GM12878 (cell line): Measurements from ENCODE around the gene GGN. TPM values are rescaled to one million over a fixed set of nuclear protein-coding genes. Genes with fewer than 3 reads are reported as not detected.

Source experiments
- ATAC-seq: fragments of 200-7000 bp; cut with Tn5 transposase; 3 replicates; pipeline ENCODE4 v1.9.1; 2020; ENCODE audit warnings: mild to moderate bottlenecking, moderate library complexity
- BruUV-seq: library from RNA; stranded (reverse); fragments of 400-500 nt; replicated peaks from 2 replicates; lab custom pipeline; 2021; lab: Mats Ljungman, UMichigan
- CTCF ChIA-PET: fragments of 300-600 bp; sonication (Branson Sonifier 250); formaldehyde crosslinking; extraction: SDS; loops from one replicate; lab custom pipeline; 2021; ENCODE audit warnings: inconsistent platforms; lab: Yijun Ruan, JAX
- POLR2A ChIA-PET: fragments of 350-600 bp; formaldehyde crosslinking; extraction: SDS; loops from one replicate; lab custom pipeline; 2021; ENCODE audit warnings: inconsistent platforms; lab: Charles Lee
- RAD21 ChIA-PET: fragments of 300-600 bp; sonication (Branson Sonifier 250); formaldehyde crosslinking; loops from one replicate; lab custom pipeline; 2023; ENCODE audit warnings: antibody characterized with exemption; ENCODE audit not compliant: unreplicated experiment; lab: Charles Lee
- SMC1A ChIA-PET: fragments of 300-600 bp; sonication (Branson Sonifier 250); formaldehyde crosslinking; loops from one replicate; lab custom pipeline; 2023; ENCODE audit not compliant: unreplicated experiment, uncharacterized antibody; lab: Charles Lee
- DNase-seq: peaks from one replicate; pipeline ENCODE4 v3.0.0-alpha.2; 2011; ENCODE audit warnings: low read depth, low spot score
- FAIRE-seq: peaks from 3 replicates; lab custom pipeline; 2011; peaks lifted over from hg19 to GRCh38; lab: Jason Lieb, UNC
- H2AFZ ChIP-seq: 2 replicates; pipeline ENCODE4 v1.6.0; 2011; ENCODE audit warnings: low read depth, low read length, control low read depth; ENCODE audit not compliant: control insufficient read depth
- H3K27ac ChIP-seq: 2 replicates; pipeline ENCODE4 v1.5.1; 2011; ENCODE audit warnings: control low read depth; ENCODE audit not compliant: control insufficient read depth, insufficient read depth
- H3K27me3 ChIP-seq, 2 experiments: replicated peaks in 1 of 2; 2 replicates each; pipeline versions ENCODE4 v1.6.0 to v1.6.1; 2011; ENCODE audit warnings: low read length in 1 of 2; ENCODE audit not compliant: control insufficient read depth in 2 of 2, insufficient read depth in 2 of 2
- H3K36me3 ChIP-seq, 2 experiments: 2 replicates each; pipeline ENCODE4 v1.5.1; 2011; ENCODE audit warnings: low read length in 1 of 2; ENCODE audit not compliant: control insufficient read depth in 2 of 2, insufficient read depth in 2 of 2
- H3K4me1 ChIP-seq: 2 replicates; pipeline ENCODE4 v1.6.1; 2011; ENCODE audit warnings: mild to moderate bottlenecking, low read length, moderate library complexity, mixed read lengths; ENCODE audit not compliant: control insufficient read depth, insufficient read depth
- H3K4me2 ChIP-seq: 2 replicates; pipeline ENCODE4 v1.6.0; 2011; ENCODE audit warnings: control low read depth; ENCODE audit not compliant: control insufficient read depth, insufficient read depth
- H3K4me3 ChIP-seq: fragments of 200-600 bp; sonication (generic); 2 replicates; pipeline ENCODE4 v1.5.1; 2016
- H3K79me2 ChIP-seq: 2 replicates; pipeline ENCODE4 v1.6.0; 2011; ENCODE audit warnings: low read length; ENCODE audit not compliant: control insufficient read depth, insufficient read depth
- H3K9ac ChIP-seq: 2 replicates; pipeline ENCODE4 v1.8.0; 2011; ENCODE audit warnings: low read length, control low read depth, mixed read lengths; ENCODE audit not compliant: control insufficient read depth, insufficient read depth
- H3K9me3 ChIP-seq: replicated peaks from 3 replicates; pipeline ENCODE4 v1.5.1; 2011; ENCODE audit warnings: mild to moderate bottlenecking, low read length; ENCODE audit not compliant: control insufficient read depth, insufficient read depth
- H4K20me1 ChIP-seq: 2 replicates; pipeline ENCODE4 v1.6.0; 2011; ENCODE audit not compliant: control insufficient read depth, insufficient read depth
- ESRRA ChIP-seq: IDR thresholded peaks from 2 replicates; pipeline ENCODE4 v1.6.1; 2012; ENCODE audit warnings: mild to moderate bottlenecking, low read length, improper control_type of control experiment
- FOXM1 ChIP-seq: IDR thresholded peaks from 2 replicates; pipeline ENCODE4 v1.6.1; 2012; ENCODE audit warnings: low read depth, mild to moderate bottlenecking, inconsistent platforms, low read length, moderate library complexity
- IKZF1 ChIP-seq: fragments of 450-650 bp; conservative IDR thresholded peaks from 2 replicates; pipeline ENCODE4 v1.6.1; 2017; ENCODE audit warnings: antibody characterized with exemption, mild to moderate bottlenecking
- KAT2A ChIP-seq: conservative IDR thresholded peaks from 2 replicates; pipeline ENCODE4 v1.6.1; 2011; ENCODE audit warnings: low read depth, low read length; ENCODE audit not compliant: control insufficient read depth
- KLF5 ChIP-seq: fragments of 450-650 bp; IDR thresholded peaks from 2 replicates; pipeline ENCODE4 v1.6.1; 2014; ENCODE audit warnings: mild to moderate bottlenecking; ENCODE audit not compliant: partially characterized antibody
- NFIC ChIP-seq: IDR thresholded peaks from 2 replicates; pipeline ENCODE4 v1.6.1; 2012; ENCODE audit warnings: low read depth, mild to moderate bottlenecking, inconsistent platforms, low read length, moderate library complexity
- PAX5 ChIP-seq: IDR thresholded peaks from 2 replicates; pipeline ENCODE4 v1.6.1; 2011; ENCODE audit warnings: low read depth, low read length, borderline replicate concordance
- RAD51 ChIP-seq: fragments of 450-650 bp; IDR thresholded peaks from 2 replicates; pipeline ENCODE4 v1.6.1; 2016; ENCODE audit warnings: moderate library complexity, mild to moderate bottlenecking, inconsistent platforms
- RELA ChIP-seq: fragments of 450-650 bp; IDR thresholded peaks from 2 replicates; pipeline ENCODE4 v1.8.0; 2014; ENCODE audit warnings: borderline replicate concordance; ENCODE audit not compliant: partially characterized antibody
- SIN3A ChIP-seq: IDR thresholded peaks from 2 replicates; pipeline ENCODE4 v1.6.1; 2012; ENCODE audit warnings: low read depth, low read length, improper control_type of control experiment
- ZNF24 ChIP-seq: fragments of 450-650 bp; IDR thresholded peaks from 2 replicates; pipeline ENCODE4 v1.6.1; 2017; ENCODE audit warnings: antibody characterized with exemption, mild to moderate bottlenecking
- WGBS: methylation state at CpG from one replicate; pipeline ENCODE4 v1.1.6; 2016; ENCODE audit warnings: low lambda C conversion rate; ENCODE audit not compliant: insufficient replicate concordance, insufficient coverage; ENCODE audit errors: missing lambda C conversion rate; 5-methylcytosine and 5-hydroxymethylcytosine counted together
- in situ Hi-C: fragments of 300-500 bp; cut with MboI; formaldehyde crosslinking; loops from 9 replicates; pipeline ENCODE4 v1.14.3; 2018; ENCODE audit warnings: mixed read lengths
- intact Hi-C: fragments of 100-400 bp; cut with micrococcal nuclease; formaldehyde crosslinking; loops from one replicate; pipeline ENCODE4 v1.14.2; 2022; ENCODE audit not compliant: unreplicated experiment
- polyA plus RNA-seq, 11 experiments: library from polyadenylated mRNA; depleted of rRNA in 4 of 11; unstranded in 6 of 11; stranded (reverse) in 5 of 11; fragments of >200 nt; fragmentation: Nextera tagmentation in 4 of 11; fragmentation: Illumina TruSeq in 1 of 11; extraction: Ambion mirVana in 4 of 11; extraction: Trizol in 1 of 11; gene quantifications; 1 replicate in 1 of 11; 2 replicates in 10 of 11; pipeline versions ENCODE4 v1.2.1 to v1.2.3, GENCODE V29; 2011 to 2016; ENCODE audit warnings: inconsistent platforms in 2 of 11, missing spikeins in 2 of 11, low read depth in 1 of 11
- total RNA-seq, 4 experiments: library from RNA; depleted of rRNA in 3 of 4; stranded (reverse); fragments of >200 nt in 3 of 4; fragmentation: Illumina TruSeq in 1 of 4; extraction: Trizol in 1 of 4; gene quantifications; 2 replicates each; pipeline versions ENCODE4 v1.2.1 to v1.2.3, GENCODE V29; 2013 to 2021
- TF ChIP-seq, protein P1 (sequence below): fragments of 450-650 bp; IDR thresholded peaks from 2 replicates; pipeline ENCODE4 v1.6.1; 2016; ENCODE audit warnings: mild to moderate bottlenecking, moderate library complexity, borderline replicate concordance
- TF ChIP-seq, protein P2 (sequence below): fragments of 450-650 bp; IDR thresholded peaks from 2 replicates; pipeline ENCODE4 v1.6.1; 2017; ENCODE audit warnings: mild to moderate bottlenecking, low read depth, inconsistent platforms; ENCODE audit not compliant: poor library complexity, severe bottlenecking

GGN gene
- total and polyA plus RNA-seq, 10 of the 15 experiments (the other 5 are each of a cell fraction or from before 2014, with no cell fraction given): not detected

- CTCF ChIA-PET: interaction anchor here (0.7 to 2.1 kb wide), 3 partner anchors 21 to 198 kb away, joined by 3 to 9 read pairs (median 4); partner anchors contain the start of gene FAM98C
- RAD21 ChIA-PET: interaction anchor here (1.0 to 1.3 kb wide), 2 partner anchors 21 to 22 kb away, joined by 4 to 5 read pairs; partner anchors contain the start of gene FAM98C
- ATAC-seq (no peak), DNase-seq (no peak), FAIRE-seq (no peak)
- Histone ChIP-seq H3K36me3 (no peaks in the 10 kb centered on the region), H3K79me2 (no peaks in the 10 kb centered on the region), H2AFZ (peak overlapping the region; percentile 37; the same call in 1 of the 2 replicates), H3K4me3 (peak overlapping the region; percentile 44; the same call in 1 of the 2 replicates), H3K4me1 (peaks cover 16% of the 10 kb centered on the region), H4K20me1 (no peaks in the 10 kb centered on the region), H3K4me2 (peak overlapping the region; percentile 19), H3K9me3 (no peaks in the 10 kb centered on the region), H3K27ac (no peak overlapping the region), H3K27me3 (no peaks in the 10 kb centered on the region), H3K9ac (peak overlapping the region; percentile 11; the same call in 1 of the 2 replicates)
- SMC1A ChIA-PET: interaction anchor here (0.8 to 3.7 kb wide), 2 partner anchors 16 to 21 kb away, joined by 3 to 17 read pairs; partner anchors contain the start of gene FAM98C
- no TSS peak for BruUV-seq
- intact Hi-C loops (no loop called here), in situ Hi-C loops (no loop called here)
- POLR2A ChIA-PET: interaction anchor here (0.6 kb wide), 1 partner anchor 93 kb away, joined by 3 read pairs; no protein-coding TSS in a partner anchor
- TF ChIP-seq, protein P1, sequence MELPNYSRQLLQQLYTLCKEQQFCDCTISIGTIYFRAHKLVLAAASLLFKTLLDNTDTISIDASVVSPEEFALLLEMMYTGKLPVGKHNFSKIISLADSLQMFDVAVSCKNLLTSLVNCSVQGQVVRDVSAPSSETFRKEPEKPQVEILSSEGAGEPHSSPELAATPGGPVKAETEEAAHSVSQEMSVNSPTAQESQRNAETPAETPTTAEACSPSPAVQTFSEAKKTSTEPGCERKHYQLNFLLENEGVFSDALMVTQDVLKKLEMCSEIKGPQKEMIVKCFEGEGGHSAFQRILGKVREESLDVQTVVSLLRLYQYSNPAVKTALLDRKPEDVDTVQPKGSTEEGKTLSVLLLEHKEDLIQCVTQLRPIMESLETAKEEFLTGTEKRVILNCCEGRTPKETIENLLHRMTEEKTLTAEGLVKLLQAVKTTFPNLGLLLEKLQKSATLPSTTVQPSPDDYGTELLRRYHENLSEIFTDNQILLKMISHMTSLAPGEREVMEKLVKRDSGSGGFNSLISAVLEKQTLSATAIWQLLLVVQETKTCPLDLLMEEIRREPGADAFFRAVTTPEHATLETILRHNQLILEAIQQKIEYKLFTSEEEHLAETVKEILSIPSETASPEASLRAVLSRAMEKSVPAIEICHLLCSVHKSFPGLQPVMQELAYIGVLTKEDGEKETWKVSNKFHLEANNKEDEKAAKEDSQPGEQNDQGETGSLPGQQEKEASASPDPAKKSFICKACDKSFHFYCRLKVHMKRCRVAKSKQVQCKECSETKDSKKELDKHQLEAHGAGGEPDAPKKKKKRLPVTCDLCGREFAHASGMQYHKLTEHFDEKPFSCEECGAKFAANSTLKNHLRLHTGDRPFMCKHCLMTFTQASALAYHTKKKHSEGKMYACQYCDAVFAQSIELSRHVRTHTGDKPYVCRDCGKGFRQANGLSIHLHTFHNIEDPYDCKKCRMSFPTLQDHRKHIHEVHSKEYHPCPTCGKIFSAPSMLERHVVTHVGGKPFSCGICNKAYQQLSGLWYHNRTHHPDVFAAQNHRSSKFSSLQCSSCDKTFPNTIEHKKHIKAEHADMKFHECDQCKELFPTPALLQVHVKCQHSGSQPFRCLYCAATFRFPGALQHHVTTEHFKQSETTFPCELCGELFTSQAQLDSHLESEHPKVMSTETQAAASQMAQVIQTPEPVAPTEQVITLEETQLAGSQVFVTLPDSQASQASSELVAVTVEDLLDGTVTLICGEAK: no peak
- TF ChIP-seq NFIC (no peak), KLF5 (no peak), FOXM1 (no peak), RELA (no peak), RAD51 (no peak), SIN3A (no peak), PAX5 (no peak), IKZF1 (no peak), ESRRA (no peak), KAT2A (no peak), ZNF24 (no peak)
- TF ChIP-seq, protein P2, sequence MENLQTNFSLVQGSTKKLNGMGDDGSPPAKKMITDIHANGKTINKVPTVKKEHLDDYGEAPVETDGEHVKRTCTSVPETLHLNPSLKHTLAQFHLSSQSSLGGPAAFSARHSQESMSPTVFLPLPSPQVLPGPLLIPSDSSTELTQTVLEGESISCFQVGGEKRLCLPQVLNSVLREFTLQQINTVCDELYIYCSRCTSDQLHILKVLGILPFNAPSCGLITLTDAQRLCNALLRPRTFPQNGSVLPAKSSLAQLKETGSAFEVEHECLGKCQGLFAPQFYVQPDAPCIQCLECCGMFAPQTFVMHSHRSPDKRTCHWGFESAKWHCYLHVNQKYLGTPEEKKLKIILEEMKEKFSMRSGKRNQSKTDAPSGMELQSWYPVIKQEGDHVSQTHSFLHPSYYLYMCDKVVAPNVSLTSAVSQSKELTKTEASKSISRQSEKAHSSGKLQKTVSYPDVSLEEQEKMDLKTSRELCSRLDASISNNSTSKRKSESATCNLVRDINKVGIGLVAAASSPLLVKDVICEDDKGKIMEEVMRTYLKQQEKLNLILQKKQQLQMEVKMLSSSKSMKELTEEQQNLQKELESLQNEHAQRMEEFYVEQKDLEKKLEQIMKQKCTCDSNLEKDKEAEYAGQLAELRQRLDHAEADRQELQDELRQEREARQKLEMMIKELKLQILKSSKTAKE: no peak
- 69% methylated on average over 7 of the region's 7 CpGs for WGBS
Measured at GRCh38 chr19:38425222-38425809, 37.5 kb upstream of the GGN start.
